Measurements from ENCODE around the gene ALDH1A2.
A peak's percentile ranks its signal among the peaks of the same experiment; 100 is the strongest.

The ALDH1A2 gene

DNA sequence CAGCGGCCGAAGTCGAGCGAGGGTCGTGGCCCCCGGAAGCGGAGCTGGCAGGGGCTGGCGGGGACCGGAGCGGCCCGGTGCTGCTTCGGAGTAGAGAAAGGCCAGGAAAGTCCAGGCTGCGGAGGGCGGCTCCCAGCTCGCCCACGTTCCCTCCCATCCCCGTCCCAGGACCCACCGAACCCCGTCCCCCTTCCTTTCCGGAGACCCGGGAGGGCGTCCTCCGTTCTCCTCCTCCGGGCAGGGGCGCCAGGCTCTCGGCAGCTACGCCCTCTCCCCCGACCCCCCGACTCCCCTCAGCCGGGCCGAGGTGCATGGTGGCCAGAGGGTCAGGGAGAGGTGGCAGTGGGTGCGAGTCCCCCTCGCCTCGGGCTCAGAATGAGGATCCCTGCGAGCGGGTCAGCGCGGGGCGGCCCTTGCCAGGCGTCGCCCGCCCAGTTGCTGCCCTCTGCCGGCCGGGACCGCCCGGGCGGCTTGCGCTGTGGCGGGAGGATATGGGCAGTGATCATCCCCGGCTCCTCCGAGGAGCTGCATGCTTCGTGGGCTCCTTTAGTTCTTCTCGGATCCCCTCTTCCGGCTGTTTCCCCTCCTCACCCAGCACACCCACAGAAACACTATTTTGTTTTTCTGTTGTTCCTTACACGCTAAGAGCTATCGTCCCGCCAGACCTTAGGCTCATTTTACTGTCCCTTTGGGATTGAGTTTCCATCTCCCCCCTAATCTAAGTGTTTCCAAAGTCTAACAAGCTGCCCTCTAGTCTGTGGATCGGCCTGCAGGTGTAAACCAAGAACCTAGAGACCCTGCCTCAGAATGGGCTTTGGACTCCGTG, 744 bp upstream of the ALDH1A2 start:
- Histone ChIP-seq H3K27ac (no peak overlapping the region), H3K36me3 (no peaks in the 10 kb centered on the region), H3K9me3 (no peaks in the 10 kb centered on the region), H3K27me3 (peaks cover 4 to 38% of the 10 kb centered on the region in 2 donors), H3K4me1 (peaks cover 0 to 18% (median 14%) of the 10 kb centered on the region in 4 donors), H3K4me3 (peak overlapping the region; percentile 39 to 56)
- peak; percentile 30 to 69 for DNase-seq
- intact Hi-C loops (cut with DNase I; ENCODE audit: low total_unique reads): loop anchor here (5.0 to 10.0 kb wide), 2 partner anchors 199 to 401 kb away; no protein-coding TSS in a partner anchor
- TF ChIP-seq, protein P1, sequence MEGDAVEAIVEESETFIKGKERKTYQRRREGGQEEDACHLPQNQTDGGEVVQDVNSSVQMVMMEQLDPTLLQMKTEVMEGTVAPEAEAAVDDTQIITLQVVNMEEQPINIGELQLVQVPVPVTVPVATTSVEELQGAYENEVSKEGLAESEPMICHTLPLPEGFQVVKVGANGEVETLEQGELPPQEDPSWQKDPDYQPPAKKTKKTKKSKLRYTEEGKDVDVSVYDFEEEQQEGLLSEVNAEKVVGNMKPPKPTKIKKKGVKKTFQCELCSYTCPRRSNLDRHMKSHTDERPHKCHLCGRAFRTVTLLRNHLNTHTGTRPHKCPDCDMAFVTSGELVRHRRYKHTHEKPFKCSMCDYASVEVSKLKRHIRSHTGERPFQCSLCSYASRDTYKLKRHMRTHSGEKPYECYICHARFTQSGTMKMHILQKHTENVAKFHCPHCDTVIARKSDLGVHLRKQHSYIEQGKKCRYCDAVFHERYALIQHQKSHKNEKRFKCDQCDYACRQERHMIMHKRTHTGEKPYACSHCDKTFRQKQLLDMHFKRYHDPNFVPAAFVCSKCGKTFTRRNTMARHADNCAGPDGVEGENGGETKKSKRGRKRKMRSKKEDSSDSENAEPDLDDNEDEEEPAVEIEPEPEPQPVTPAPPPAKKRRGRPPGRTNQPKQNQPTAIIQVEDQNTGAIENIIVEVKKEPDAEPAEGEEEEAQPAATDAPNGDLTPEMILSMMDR (IDR thresholded peaks at IDR 0.05): peak; percentile 70 to 82

DNA sequence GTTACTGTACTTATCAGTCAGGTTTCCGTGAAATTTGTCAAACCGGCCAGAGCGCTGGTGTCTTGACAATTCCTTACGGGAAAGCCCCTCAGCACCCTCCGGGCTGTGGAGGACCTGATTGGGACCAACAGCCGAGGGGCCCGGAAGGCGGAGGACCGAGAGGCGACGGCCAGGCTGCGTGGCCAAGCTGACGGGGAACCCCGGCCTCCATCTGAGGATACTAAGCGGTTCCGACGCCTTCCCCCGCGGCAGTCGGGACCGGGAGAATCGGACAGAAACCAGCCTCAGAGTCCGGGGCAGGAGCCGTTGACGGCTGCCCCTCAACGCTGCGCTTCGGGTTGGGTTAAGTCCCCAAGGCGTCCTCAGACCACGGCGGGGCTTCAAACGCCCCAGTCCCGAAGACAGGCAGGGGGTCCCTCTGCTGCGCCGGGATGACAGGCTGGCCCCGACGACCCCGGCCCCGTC, 499 bp downstream of the ALDH1A2 start:
- H3K27ac ChIP-seq: no peak overlapping the region
- TF ChIP-seq, protein P1 (IDR thresholded peaks at IDR 0.05): no peak
- no peaks in the 10 kb centered on the region for H3K9me3 ChIP-seq
- H3K36me3 ChIP-seq: no peaks in the 10 kb centered on the region
- peaks cover 4 to 47% of the 10 kb centered on the region in 2 donors for H3K27me3 ChIP-seq
- H3K4me3 ChIP-seq: peak overlapping the region; percentile 39 to 56
- H3K4me1 ChIP-seq: peaks cover 0 to 18% (median 14%) of the 10 kb centered on the region in 4 donors
- intact Hi-C loops (cut with DNase I; ENCODE audit: low total_unique reads): loop anchor here (5.0 to 10.0 kb wide), 2 partner anchors 198 to 400 kb away; no protein-coding TSS in a partner anchor
- no peak for DNase-seq

DNA sequence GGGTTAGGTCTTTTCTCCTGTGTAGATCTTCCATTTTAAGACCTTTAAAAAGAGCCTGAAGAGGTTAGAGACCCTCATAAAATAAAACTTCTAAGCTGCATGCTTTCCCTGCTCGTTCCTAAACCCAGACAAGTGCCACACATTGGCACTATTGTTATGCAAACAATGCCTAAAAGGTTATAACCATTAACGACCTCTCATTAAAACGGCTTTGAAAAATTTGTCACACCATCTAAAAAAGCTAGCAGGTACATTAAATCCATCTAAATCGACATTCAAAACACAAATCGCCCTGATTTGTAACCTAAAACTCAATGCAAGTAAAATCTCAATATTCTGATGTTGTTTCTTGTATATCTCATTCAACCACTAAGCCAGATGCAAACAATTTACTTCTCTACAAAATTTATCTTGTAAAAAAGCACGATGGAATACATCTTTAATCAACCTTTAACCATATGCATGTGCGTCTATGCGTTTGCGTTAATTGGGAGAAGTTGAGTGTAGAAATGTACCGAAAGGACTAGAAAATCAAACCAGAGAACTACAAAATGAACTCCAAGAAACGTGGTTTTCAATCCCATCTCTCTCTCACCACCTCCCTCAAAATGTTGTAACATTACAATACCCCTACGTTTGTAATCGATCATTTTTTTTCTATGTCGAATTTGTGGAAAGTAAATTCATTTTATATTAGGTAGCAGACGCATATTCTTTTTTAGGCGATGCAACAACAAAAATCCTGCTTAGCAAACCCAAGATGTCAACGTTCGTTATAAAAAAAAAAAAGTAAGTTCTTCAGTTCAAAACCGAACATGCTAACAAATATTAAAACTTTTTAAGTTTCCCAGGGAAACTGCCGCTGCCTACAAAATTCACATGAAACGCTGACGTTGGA, 1.2 kb downstream of the ALDH1A2 start:
- DNase-seq: no peak
- H3K27ac ChIP-seq: no peak overlapping the region
- TF ChIP-seq, protein P1 (IDR thresholded peaks at IDR 0.05): no peak
- H3K4me3 ChIP-seq: peak overlapping the region in 1 of 2 donors; percentile 56
- H3K27me3 ChIP-seq: peaks cover 4 to 49% of the 10 kb centered on the region in 2 donors
- intact Hi-C loops (cut with DNase I; ENCODE audit: low total_unique reads): loop anchor here (10.0 kb wide), 1 partner anchor 400 kb away; no protein-coding TSS in a partner anchor
- H3K4me1 ChIP-seq: peaks cover 0 to 18% (median 14%) of the 10 kb centered on the region in 4 donors
- no peaks in the 10 kb centered on the region for H3K9me3 ChIP-seq
- no peaks in the 10 kb centered on the region for H3K36me3 ChIP-seq

DNA sequence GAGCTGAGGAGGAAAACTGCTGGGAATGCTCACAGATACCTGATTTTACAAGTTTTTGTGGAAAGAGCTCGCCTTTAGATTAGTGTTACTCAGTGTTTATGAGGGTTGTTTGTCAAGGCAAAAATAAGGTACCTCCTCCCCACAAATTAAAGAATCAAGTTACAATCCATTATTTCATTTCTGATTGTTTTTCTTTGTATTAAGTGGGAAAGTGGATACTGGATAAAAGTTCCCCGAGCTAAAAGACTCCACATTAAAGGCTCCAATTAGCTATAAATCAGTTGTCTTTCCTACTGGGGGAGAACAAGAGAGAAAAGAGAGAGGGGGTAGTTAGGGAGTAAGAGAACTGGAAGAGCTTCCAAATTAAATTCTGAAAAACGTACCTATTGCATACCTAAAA, 1.9 kb downstream of the ALDH1A2 start:
- H3K36me3 ChIP-seq: no peaks in the 10 kb centered on the region
- H3K27ac ChIP-seq: no peak overlapping the region
- TF ChIP-seq, protein P1 (IDR thresholded peaks at IDR 0.05): no peak
- no peak for DNase-seq
- peaks cover 0 to 18% (median 14%) of the 10 kb centered on the region in 4 donors for H3K4me1 ChIP-seq
- H3K27me3 ChIP-seq: peaks cover 4 to 49% of the 10 kb centered on the region in 2 donors
- intact Hi-C loops (cut with DNase I; ENCODE audit: low total_unique reads): loop anchor here (10.0 kb wide), 1 partner anchor 399 kb away; no protein-coding TSS in a partner anchor
- no peaks in the 10 kb centered on the region for H3K9me3 ChIP-seq
- H3K4me3 ChIP-seq: no peak overlapping the region

DNA sequence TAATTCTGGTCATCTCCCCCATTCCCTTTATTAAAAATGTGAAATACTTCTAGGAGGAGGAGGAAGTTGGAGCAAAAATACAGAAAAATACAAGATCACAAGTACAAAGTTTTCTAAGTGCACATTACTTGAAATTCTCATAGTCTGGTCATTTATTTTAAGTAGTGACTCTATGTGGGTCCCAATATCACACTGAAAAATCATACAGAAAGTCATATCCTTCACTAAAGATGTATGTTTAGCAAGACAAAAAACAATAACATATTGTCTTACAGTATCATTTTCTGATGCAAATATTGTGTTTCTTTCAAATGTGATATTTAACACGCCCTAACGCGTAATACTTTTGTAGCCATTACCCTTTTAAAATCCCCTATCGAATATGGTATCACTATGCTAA, 2.5 kb downstream of the ALDH1A2 start:
- Histone ChIP-seq H3K27ac (no peak overlapping the region), H3K27me3 (peaks cover 4 to 49% of the 10 kb centered on the region in 2 donors), H3K36me3 (no peaks in the 10 kb centered on the region), H3K4me1 (peaks cover 0 to 18% (median 14%) of the 10 kb centered on the region in 4 donors), H3K9me3 (no peaks in the 10 kb centered on the region), H3K4me3 (no peak overlapping the region)
- TF ChIP-seq, protein P1 (IDR thresholded peaks at IDR 0.05): no peak
- no peak for DNase-seq
- intact Hi-C loops (cut with DNase I; ENCODE audit: low total_unique reads): loop anchor here (10.0 kb wide), 1 partner anchor 398 kb away; no protein-coding TSS in a partner anchor

Data from tibial artery (tissue), 4 donors.